ENCODE results near the gene MAML3.

GRCh38 chr4:139919521-139919920 lies 234.5 kb downstream of the MAML3 start:
- no peak for TF ChIP-seq POLR2A (IDR thresholded peaks at IDR 0.05; ENCODE audit: low read depth, low read length)
- TF ChIP-seq POLR2AphosphoS5 (IDR thresholded peaks at IDR 0.05; ENCODE audit: low read depth, low read length) = no peak
- TF ChIP-seq TAF1 (IDR thresholded peaks at IDR 0.05; ENCODE audit: low read depth, low read length) = no peak
- TF ChIP-seq SPI1 (IDR thresholded peaks at IDR 0.05; ENCODE audit: low read depth, low read length) = no peak
- no peak for TF ChIP-seq POU2F2 (IDR thresholded peaks at IDR 0.05; ENCODE audit: low read depth, low read length)

Data from GM12891 (cell line).